ENCODE data around the gene SOX13. TPM values are rescaled to one million over a fixed set of nuclear protein-coding genes. Genes with fewer than 3 reads are reported as not detected.

The SOX13 gene
- total RNA-seq, 2 donors from 2014 or later, result 1.9 to 3.9 TPM

DNA sequence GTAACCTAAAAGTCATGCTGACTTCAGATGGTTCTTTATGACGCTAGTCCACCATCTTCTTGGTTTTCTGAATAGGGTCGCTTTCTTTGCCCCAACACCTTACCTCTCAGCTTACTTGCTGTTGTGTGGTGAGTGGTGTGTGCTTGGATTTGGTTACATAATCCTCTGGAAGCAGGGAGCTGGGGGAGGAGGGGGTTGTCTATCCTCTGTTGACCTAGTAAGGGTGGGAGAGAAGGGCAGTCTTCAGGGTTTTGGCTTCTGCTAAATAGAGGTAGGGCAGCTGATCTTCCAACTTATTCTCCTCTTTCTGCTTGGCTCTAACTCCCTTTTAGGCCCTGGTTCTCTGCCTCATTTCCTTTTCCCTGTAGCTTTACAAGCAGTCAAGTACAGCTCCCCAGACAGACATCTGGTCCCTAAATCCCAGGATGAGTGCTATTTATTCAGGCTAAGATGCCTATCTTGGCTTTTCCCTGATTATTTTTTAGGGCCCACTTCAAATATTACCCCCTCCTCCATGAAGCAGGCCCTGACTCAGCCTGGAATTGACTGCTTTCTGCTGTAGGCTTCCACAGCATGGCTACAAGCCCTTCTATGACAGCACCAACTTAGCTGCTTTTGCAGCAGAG, 99.6 kb downstream of the SOX13 start:
- Mint-ChIP-seq H3K27me3 (ENCODE audit: low read depth) (peaks cover 6% of the 10 kb centered on the region), H3K27ac (no peak overlapping the region), H3K4me3 (no peak overlapping the region), H3K4me1 (ENCODE audit: low read depth) (no peaks in the 10 kb centered on the region), H3K9me3 (peaks cover 5 to 12% of the 10 kb centered on the region in 2 donors), H3K36me3 (ENCODE audit: insufficient read depth in 2 of 2) (peaks cover 1 to 10% of the 10 kb centered on the region in 2 donors)
- DNase-seq, result no peak
- ATAC-seq (replicated peaks in 1 of 2), result no peak

DNA sequence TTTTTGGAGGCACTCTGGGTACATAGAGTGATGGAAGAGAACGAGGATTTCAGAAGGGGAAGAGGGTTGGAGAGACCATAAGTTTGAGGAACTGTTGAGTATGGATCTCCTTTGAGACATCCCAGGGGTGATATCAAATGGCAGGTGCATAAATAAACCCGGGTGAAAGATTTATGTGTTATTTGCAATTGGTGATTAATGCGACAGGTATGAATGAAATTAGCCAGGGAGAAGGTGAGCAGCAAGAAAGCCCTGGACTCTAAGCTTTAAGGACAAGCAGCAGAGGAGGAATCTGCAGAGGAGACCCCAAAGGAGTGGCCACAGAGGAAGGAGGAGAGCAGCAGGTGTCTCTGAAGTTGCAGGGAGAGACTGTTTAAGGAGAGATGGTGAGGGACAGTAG, 102.0 kb downstream of the SOX13 start:
- no peak overlapping the region for H3K27ac Mint-ChIP-seq
- H3K36me3 Mint-ChIP-seq (ENCODE audit: insufficient read depth in 2 of 2), result peaks cover 1 to 7% of the 10 kb centered on the region in 2 donors
- no peak overlapping the region for H3K4me3 Mint-ChIP-seq
- no peaks in the 10 kb centered on the region for H3K4me1 Mint-ChIP-seq (ENCODE audit: low read depth)
- no peak for ATAC-seq (replicated peaks in 1 of 2)
- H3K27me3 Mint-ChIP-seq (ENCODE audit: low read depth), result peaks cover 6% of the 10 kb centered on the region
- peaks cover 5 to 8% of the 10 kb centered on the region in 2 donors for H3K9me3 Mint-ChIP-seq
- no peak for DNase-seq

DNA sequence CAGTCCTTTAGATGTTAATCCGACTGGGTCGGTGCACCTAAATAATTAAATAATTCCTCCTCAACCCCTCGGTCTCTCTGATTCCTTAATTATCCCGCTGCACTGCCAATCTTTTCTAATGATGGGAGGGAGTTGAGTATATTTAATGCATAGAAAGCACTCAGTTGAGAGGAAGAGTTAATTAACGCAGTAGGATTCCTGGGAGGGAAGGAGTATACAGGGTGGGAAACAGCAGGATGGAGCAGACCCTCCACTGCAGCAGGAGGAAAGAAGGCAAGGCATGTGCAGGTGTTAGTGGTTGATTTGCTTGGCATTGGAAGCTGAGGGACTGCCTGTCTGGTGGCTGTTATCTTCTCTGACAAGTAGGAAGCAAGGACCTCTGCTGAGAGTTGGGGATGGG, 103.1 kb downstream of the SOX13 start:
- DNase-seq (no peak), ATAC-seq (replicated peaks in 1 of 2) (no peak)
- Mint-ChIP-seq H3K27me3 (ENCODE audit: low read depth) (peaks cover 6% of the 10 kb centered on the region), H3K9me3 (peaks cover 2 to 4% of the 10 kb centered on the region in 2 donors), H3K4me1 (ENCODE audit: low read depth) (no peaks in the 10 kb centered on the region), H3K27ac (no peak overlapping the region), H3K36me3 (ENCODE audit: insufficient read depth in 2 of 2) (peaks cover 1 to 5% of the 10 kb centered on the region in 2 donors), H3K4me3 (no peak overlapping the region)

DNA sequence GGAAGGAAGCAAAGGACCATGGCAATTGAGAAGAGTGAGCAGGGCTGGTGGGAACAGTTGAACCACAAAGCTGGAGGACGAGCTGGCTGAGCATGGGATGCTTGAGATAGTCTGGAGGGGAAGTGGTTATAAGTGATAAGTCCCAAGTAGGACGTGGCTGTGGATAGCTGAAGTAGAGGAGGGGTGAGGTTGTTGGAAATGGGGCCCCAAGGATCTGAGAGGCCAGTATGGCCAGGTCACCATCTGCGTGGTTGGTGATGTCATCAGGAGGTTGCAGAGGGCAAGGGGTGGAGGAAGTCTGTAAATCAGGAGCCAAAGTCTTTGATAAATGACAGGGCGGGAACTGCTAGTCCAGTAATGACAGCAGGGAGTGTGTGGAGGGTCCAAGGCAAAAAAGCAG, 104.2 kb downstream of the SOX13 start:
- Mint-ChIP-seq H3K4me1 (ENCODE audit: low read depth) (no peaks in the 10 kb centered on the region), H3K27ac (no peak overlapping the region), H3K27me3 (ENCODE audit: low read depth) (peaks cover 6% of the 10 kb centered on the region), H3K4me3 (no peak overlapping the region), H3K9me3 (peaks cover 0 to 2% of the 10 kb centered on the region in 2 donors), H3K36me3 (ENCODE audit: insufficient read depth in 2 of 2) (peaks cover 0 to 2% of the 10 kb centered on the region in 2 donors)
- no peak for DNase-seq
- ATAC-seq (replicated peaks in 1 of 2), result no peak

Other genes starting within 250 kb of the SOX13 start
- gene SNRPE, start 211.5 kb upstream of the SOX13 start, total RNA-seq, result 100 to 1,000 TPM; 158 to 160 TPM
- gene ETNK2, start 78.9 kb downstream of the SOX13 start, total RNA-seq, result 1 to 10 TPM; 1.7 TPM
- gene REN, start 93.2 kb downstream of the SOX13 start, total RNA-seq, result not detected
- not detected for gene KISS1, start 123.4 kb downstream of the SOX13 start, total RNA-seq
- gene GOLT1A, start 140.9 kb downstream of the SOX13 start, total RNA-seq, result under 1 TPM; 0.58 to 0.76 TPM